ENCODE results near the gene ZNF587B.

DNA sequence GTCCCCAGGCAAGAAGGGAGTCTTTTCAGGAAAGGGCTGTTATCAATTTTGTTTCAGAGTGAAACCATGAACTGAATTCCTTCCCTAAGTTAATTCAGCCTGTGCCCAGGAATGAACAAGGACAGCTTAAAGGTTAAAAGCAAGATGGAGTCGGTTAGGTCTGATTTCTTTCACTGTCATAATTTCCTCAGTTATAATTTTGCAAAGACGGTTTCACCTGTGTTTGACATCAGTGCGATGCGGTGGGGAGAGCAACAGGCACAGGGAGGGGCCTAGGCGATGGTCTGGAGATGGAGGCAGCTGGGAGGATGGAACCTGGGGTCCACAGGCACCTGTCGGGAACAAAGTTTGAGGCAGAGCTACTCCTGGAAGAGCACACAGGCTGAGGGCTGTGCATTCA, 9.5 kb upstream of the ZNF587B start:
- TF ChIP-seq, protein P1, sequence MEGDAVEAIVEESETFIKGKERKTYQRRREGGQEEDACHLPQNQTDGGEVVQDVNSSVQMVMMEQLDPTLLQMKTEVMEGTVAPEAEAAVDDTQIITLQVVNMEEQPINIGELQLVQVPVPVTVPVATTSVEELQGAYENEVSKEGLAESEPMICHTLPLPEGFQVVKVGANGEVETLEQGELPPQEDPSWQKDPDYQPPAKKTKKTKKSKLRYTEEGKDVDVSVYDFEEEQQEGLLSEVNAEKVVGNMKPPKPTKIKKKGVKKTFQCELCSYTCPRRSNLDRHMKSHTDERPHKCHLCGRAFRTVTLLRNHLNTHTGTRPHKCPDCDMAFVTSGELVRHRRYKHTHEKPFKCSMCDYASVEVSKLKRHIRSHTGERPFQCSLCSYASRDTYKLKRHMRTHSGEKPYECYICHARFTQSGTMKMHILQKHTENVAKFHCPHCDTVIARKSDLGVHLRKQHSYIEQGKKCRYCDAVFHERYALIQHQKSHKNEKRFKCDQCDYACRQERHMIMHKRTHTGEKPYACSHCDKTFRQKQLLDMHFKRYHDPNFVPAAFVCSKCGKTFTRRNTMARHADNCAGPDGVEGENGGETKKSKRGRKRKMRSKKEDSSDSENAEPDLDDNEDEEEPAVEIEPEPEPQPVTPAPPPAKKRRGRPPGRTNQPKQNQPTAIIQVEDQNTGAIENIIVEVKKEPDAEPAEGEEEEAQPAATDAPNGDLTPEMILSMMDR (IDR thresholded peaks at IDR 0.05) = no peak
- TF ChIP-seq POLR2A (IDR thresholded peaks at IDR 0.05) (no peak), EP300 (IDR thresholded peaks at IDR 0.05) (no peak)
